ENCODE data around the gene FOXP4. TPM values are rescaled to one million over a fixed set of nuclear protein-coding genes. Genes with fewer than 3 reads are reported as not detected.

FOXP4 gene
- total RNA-seq, 1 experiment from 2014 or later = 32.3 TPM

DNA sequence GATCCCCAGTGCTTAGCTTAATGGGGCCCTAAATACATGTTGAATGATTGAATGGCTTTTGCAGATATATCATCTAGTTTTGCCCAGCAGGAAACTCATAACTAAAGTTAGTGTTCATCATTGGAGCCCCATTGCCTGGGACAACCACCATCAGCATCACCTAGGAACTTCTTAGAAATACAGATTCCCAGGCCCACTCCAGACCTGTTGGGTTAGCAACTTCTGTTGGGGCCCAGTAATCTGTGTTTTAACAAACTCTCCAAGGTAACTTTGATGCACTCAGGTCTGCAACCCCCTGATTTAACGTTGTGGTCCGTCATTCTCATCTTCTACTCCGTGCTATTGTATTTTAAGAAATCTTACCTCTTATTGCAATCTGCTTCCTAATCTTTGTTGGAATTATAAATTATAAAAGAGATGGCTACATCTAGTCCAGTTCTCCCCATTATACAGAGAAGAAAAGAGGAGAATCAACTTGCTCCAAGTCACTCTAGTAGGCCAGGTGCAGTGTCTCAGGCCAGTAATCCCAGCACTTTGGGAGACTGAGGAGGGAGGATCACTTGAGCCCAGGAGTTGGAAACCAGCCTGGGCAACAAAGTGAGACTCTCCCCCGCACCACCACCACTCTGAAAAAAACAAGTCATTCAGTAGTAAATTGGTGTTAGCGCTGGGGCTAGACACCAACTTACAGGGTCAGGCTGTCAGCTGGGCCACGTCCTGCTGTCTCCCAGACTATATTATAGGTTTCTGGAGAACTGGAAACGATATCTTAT lies 13.7 kb downstream of the FOXP4 start:
- no peak overlapping the region for H3K9ac ChIP-seq (ENCODE audit: low read length)
- CTCF ChIA-PET = no interaction called here
- no TSS peak for BruUV-seq (replicated peaks)

More for the DNA sequence above, 13.7 kb downstream of the FOXP4 start:
- ChIA-PET RAD21 (ENCODE audit: low non-redundant PET in 1 of 2, low total read pairs in 2 of 2, uncharacterized antibody in 2 of 2, unreplicated experiment in 2 of 2) (no interaction called here), POLR2A (no interaction called here)
- intact Hi-C loops (cut with micrococcal nuclease) = no loop called here
- ATAC-seq (no peak), DNase-seq (ENCODE audit: low read depth, low spot score) (no peak)
- H3K36me3 ChIP-seq (ENCODE audit: control insufficient read depth in 1 of 2, insufficient read depth in 2 of 2, low read length in 2 of 2) = no peaks in the 10 kb centered on the region
- peaks cover 53% of the 10 kb centered on the region for H3K79me2 ChIP-seq (ENCODE audit: insufficient read depth, low read length)
- H3K9me3 ChIP-seq (ENCODE audit: control insufficient read depth in 1 of 2, insufficient read depth in 1 of 2, low read depth in 1 of 2, low read length in 2 of 2) = no peaks in the 10 kb centered on the region
- no peaks in the 10 kb centered on the region for H3K27me3 ChIP-seq (ENCODE audit: insufficient read depth, low read length)
- H3K4me3 ChIP-seq (replicated peaks in 1 of 2; ENCODE audit: low read depth in 1 of 2, low read length in 2 of 2) = no peak overlapping the region
- H4K20me1 ChIP-seq (ENCODE audit: insufficient read depth) = no peaks in the 10 kb centered on the region
- no peak for TF ChIP-seq CBX3 (IDR thresholded peaks at IDR 0.05; ENCODE audit: low read depth)
- TF ChIP-seq ZNF274 (IDR thresholded peaks at IDR 0.05; ENCODE audit: low read depth, low read length) = no peak
- TF ChIP-seq ELF1 (IDR thresholded peaks at IDR 0.05; ENCODE audit: borderline replicate concordance, low read depth) = no peak
- no peak for TF ChIP-seq TCF7L2 (IDR thresholded peaks at IDR 0.05; ENCODE audit: borderline replicate concordance, extremely low read depth, insufficient read depth, insufficient read length)
- no peak for TF ChIP-seq YY1 (IDR thresholded peaks at IDR 0.05; ENCODE audit: extremely low read depth, insufficient replicate concordance, low read depth, low read length)
- TF ChIP-seq ZFX (IDR thresholded peaks at IDR 0.05) = no peak
- TF ChIP-seq, protein P1, sequence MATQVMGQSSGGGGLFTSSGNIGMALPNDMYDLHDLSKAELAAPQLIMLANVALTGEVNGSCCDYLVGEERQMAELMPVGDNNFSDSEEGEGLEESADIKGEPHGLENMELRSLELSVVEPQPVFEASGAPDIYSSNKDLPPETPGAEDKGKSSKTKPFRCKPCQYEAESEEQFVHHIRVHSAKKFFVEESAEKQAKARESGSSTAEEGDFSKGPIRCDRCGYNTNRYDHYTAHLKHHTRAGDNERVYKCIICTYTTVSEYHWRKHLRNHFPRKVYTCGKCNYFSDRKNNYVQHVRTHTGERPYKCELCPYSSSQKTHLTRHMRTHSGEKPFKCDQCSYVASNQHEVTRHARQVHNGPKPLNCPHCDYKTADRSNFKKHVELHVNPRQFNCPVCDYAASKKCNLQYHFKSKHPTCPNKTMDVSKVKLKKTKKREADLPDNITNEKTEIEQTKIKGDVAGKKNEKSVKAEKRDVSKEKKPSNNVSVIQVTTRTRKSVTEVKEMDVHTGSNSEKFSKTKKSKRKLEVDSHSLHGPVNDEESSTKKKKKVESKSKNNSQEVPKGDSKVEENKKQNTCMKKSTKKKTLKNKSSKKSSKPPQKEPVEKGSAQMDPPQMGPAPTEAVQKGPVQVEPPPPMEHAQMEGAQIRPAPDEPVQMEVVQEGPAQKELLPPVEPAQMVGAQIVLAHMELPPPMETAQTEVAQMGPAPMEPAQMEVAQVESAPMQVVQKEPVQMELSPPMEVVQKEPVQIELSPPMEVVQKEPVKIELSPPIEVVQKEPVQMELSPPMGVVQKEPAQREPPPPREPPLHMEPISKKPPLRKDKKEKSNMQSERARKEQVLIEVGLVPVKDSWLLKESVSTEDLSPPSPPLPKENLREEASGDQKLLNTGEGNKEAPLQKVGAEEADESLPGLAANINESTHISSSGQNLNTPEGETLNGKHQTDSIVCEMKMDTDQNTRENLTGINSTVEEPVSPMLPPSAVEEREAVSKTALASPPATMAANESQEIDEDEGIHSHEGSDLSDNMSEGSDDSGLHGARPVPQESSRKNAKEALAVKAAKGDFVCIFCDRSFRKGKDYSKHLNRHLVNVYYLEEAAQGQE (IDR thresholded peaks at IDR 0.05; ENCODE audit: low read depth) = no peak
- no peak for TF ChIP-seq POLR2A (IDR thresholded peaks at IDR 0.05; ENCODE audit: borderline replicate concordance, extremely low read depth, insufficient read depth, insufficient read length)
- TF ChIP-seq POLR2AphosphoS5 (IDR thresholded peaks at IDR 0.05; ENCODE audit: low read depth, low read length) = no peak
- TF ChIP-seq SIN3A (IDR thresholded peaks at IDR 0.05; ENCODE audit: low read depth) = no peak
- TF ChIP-seq, protein P2, sequence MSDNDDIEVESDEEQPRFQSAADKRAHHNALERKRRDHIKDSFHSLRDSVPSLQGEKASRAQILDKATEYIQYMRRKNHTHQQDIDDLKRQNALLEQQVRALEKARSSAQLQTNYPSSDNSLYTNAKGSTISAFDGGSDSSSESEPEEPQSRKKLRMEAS (IDR thresholded peaks at IDR 0.05) = no peak
- no peak for TF ChIP-seq SRF (IDR thresholded peaks at IDR 0.05; ENCODE audit: low read depth)
- TF ChIP-seq EGR1 (IDR thresholded peaks at IDR 0.05; ENCODE audit: low read depth) = no peak
- H2AFZ ChIP-seq (ENCODE audit: low read depth, low read length, poor library complexity, severe bottlenecking) = no peak overlapping the region
- H3K4me2 ChIP-seq (ENCODE audit: low read length) = no peak overlapping the region
- H3K9me2 ChIP-seq (ENCODE audit: insufficient read depth) = no peaks in the 10 kb centered on the region
- no peak overlapping the region for H3K27ac ChIP-seq (ENCODE audit: low read depth, low read length)
- H3K4me1 ChIP-seq (ENCODE audit: control insufficient read depth in 1 of 2, insufficient read depth in 2 of 2, low read length in 2 of 2) = no peaks in the 10 kb centered on the region

Data from HCT116 (cell line).